Transverse colon (tissue), 4 donors: ENCODE results near the gene ITGBL1.

Source experiments
- CTCF ChIP-seq, 5 experiments: fragments of 200-600 bp in 3 of 5; fragments of 450-650 bp in 2 of 5; sonication (generic) in 3 of 5; IDR thresholded peaks; 1 replicate in 2 of 5; 2 replicates in 3 of 5; pipeline ENCODE4 v1.5.1; 2016 to 2017; ENCODE audit warnings: antibody characterized with exemption in 5 of 5, inconsistent platforms in 3 of 5, mild to moderate bottlenecking in 2 of 5, moderate library complexity in 1 of 5
- EP300 ChIP-seq: sonication (generic); formaldehyde crosslinking; IDR thresholded peaks from one replicate; pipeline ENCODE4 v1.6.1; 2017; ENCODE audit warnings: antibody characterized with exemption, low read depth
- POLR2A ChIP-seq: fragments of 450-650 bp; IDR thresholded peaks from one replicate; pipeline ENCODE4 v1.6.1; 2016; ENCODE audit warnings: antibody characterized with exemption, mild to moderate bottlenecking, moderate library complexity
- POLR2AphosphoS5 ChIP-seq, 3 donors: sonication (generic); formaldehyde crosslinking; IDR thresholded peaks; one replicate each; pipeline ENCODE4 v1.6.1; 2016; ENCODE audit warnings: antibody characterized with exemption in 3 of 3

GRCh38 chr13:101512650-101513049 is 60.2 kb downstream of the ITGBL1 start:
- TF ChIP-seq CTCF (IDR thresholded peaks at IDR 0.05) (no peak), POLR2A (no peak), POLR2AphosphoS5 (IDR thresholded peaks at IDR 0.05) (no peak), EP300 (no peak)
